ENCODE data around the gene GBF1. TPM values are rescaled to one million over a fixed set of nuclear protein-coding genes. Genes with fewer than 3 reads are reported as not detected.

Gene GBF1
- total RNA-seq, 1 donor from 2014 or later = 36.7 TPM

DNA sequence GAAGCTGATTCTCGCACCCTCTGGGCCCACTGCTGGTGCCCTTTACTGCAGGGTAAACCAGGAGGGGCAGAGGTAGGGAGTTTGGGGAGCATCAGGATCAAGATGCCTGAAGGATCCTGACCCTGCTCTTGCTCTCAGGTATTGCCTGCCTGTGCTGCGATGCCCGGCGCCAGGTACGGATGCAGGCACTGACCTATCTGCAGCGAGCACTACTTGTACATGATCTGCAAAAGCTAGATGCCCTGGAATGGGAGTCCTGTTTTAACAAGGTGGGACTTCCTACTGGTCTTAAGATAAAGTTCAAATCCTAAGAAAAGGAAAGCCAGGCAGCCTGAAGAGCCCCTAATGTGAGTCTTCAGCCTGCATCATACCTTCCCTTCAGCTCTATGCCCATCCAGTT lies 134.1 kb downstream of the GBF1 start:
- Histone ChIP-seq H3K27me3 (ENCODE audit: control insufficient read depth, insufficient read depth, low read length) (no peaks in the 10 kb centered on the region), H3K4me3 (ENCODE audit: low read depth, low read length) (no peak overlapping the region), H3K36me3 (ENCODE audit: control insufficient read depth, insufficient read depth, low read length) (peaks cover 5% of the 10 kb centered on the region)
- no peak for DNase-seq (ENCODE audit: low read depth)
- TF ChIP-seq, protein P1, sequence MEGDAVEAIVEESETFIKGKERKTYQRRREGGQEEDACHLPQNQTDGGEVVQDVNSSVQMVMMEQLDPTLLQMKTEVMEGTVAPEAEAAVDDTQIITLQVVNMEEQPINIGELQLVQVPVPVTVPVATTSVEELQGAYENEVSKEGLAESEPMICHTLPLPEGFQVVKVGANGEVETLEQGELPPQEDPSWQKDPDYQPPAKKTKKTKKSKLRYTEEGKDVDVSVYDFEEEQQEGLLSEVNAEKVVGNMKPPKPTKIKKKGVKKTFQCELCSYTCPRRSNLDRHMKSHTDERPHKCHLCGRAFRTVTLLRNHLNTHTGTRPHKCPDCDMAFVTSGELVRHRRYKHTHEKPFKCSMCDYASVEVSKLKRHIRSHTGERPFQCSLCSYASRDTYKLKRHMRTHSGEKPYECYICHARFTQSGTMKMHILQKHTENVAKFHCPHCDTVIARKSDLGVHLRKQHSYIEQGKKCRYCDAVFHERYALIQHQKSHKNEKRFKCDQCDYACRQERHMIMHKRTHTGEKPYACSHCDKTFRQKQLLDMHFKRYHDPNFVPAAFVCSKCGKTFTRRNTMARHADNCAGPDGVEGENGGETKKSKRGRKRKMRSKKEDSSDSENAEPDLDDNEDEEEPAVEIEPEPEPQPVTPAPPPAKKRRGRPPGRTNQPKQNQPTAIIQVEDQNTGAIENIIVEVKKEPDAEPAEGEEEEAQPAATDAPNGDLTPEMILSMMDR (IDR thresholded peaks at IDR 0.05; ENCODE audit: insufficient read depth, low read length, poor library complexity, severe bottlenecking) = no peak

DNA sequence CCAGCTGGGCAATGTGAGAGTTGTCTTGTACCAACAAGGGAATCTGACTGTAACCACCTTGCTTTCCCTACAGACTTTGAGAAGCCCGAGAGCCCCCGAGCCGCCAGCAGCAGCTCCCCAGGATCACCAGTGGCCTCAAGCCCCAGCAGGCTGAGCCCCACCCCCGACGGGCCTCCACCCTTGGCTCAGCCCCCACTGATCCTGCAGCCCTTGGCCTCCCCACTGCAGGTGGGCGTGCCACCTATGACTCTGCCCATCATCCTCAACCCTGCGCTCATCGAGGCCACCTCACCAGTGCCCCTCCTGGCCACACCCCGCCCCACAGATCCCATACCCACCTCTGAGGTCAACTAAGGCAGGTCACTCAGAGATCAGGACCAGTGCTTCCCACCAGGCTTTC lies 136.7 kb downstream of the GBF1 start:
- H3K4me3 ChIP-seq (ENCODE audit: low read depth, low read length) = no peak overlapping the region
- H3K36me3 ChIP-seq (ENCODE audit: control insufficient read depth, insufficient read depth, low read length) = peaks cover 5% of the 10 kb centered on the region
- TF ChIP-seq, protein P1 (IDR thresholded peaks at IDR 0.05; ENCODE audit: insufficient read depth, low read length, poor library complexity, severe bottlenecking) = no peak
- no peaks in the 10 kb centered on the region for H3K27me3 ChIP-seq (ENCODE audit: control insufficient read depth, insufficient read depth, low read length)
- no peak for DNase-seq (ENCODE audit: low read depth)

DNA sequence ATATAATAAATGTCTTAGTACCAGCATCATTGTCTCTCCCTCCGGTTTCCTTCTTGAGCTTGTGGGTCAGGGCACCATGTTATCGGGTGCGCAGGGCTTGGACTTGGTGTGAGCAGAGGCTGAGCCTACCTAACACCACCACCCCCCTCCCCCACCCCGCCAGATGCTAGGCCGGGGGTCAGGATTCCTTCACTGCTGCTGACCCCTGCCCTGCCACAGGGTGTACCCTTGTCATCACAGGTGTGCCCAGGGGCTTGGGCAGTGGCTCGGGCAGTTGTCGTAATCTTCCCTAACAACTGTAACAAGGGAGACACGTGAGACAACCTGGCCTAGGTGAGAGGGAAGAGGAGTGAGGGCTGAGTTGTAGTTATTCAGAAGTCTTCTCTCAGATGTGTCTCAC lies 137.5 kb downstream of the GBF1 start:
- H3K27me3 ChIP-seq (ENCODE audit: control insufficient read depth, insufficient read depth, low read length) = no peaks in the 10 kb centered on the region
- TF ChIP-seq, protein P1 (IDR thresholded peaks at IDR 0.05; ENCODE audit: insufficient read depth, low read length, poor library complexity, severe bottlenecking) = no peak
- no peak overlapping the region for H3K4me3 ChIP-seq (ENCODE audit: low read depth, low read length)
- DNase-seq (ENCODE audit: low read depth) = no peak
- peaks cover 5% of the 10 kb centered on the region for H3K36me3 ChIP-seq (ENCODE audit: control insufficient read depth, insufficient read depth, low read length)

DNA sequence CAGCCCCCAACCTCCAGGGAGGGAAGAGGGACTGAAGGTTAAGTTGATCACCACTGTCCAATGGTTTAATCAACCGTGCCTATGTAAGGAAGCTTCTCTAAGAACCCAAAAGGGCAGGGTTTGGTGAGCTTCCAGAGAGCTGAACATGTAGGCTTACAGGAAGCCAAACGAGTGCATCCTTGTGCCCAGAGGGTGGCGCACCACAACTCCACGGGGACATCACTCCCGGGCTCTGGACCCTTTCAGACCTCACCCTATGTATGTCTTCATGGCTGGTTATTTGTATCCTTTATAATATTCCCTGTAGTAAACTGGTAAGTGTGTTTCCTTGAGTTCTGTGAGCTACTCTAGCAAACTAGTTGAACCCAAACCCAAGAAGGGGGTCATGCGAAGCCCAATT lies 138.7 kb downstream of the GBF1 start:
- Histone ChIP-seq H3K36me3 (ENCODE audit: control insufficient read depth, insufficient read depth, low read length) (peaks cover 5% of the 10 kb centered on the region), H3K27me3 (ENCODE audit: control insufficient read depth, insufficient read depth, low read length) (no peaks in the 10 kb centered on the region), H3K4me3 (ENCODE audit: low read depth, low read length) (no peak overlapping the region)
- no peak for DNase-seq (ENCODE audit: low read depth)
- TF ChIP-seq, protein P1 (IDR thresholded peaks at IDR 0.05; ENCODE audit: insufficient read depth, low read length, poor library complexity, severe bottlenecking) = peak; percentile 14

DNA sequence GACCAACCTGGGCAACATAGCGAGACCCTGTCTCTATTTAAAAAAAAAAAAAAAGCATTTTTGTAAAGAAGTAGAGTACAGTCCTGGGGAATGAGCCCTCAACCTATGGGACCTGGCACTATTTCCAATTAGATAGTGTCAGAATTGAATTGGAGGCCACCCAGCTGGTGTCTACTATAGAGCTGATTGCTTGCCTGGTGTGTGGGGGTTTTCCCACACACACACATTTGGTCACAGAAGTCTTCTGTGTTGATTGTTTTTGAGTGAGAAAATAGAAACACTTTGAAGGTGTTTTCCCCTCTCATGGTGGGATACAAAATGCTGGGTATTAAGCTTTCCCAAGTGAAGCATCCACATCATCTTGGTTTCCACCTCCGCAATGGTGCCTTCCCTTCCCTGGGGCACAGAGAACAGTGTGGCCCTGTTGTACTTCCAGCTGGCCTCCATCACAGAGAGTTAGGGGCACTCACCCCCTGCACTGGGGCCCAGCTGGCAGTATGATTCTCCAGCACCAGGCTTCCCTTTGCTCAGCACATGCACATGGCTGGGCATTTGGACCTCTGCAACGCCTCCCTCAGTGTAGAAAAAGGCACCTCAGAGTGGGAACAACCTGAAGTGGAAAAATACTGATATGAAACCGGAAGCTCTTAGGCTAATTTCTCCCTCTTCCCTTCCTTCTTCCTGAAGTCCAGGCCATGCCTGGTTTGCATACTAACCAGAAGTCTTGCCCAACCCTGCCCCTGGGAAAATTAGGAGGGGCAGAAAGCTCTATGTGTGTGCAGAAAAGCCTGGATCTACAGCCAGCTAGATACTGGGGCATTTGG lies 139.5 kb downstream of the GBF1 start:
- TF ChIP-seq, protein P1 (IDR thresholded peaks at IDR 0.05; ENCODE audit: insufficient read depth, low read length, poor library complexity, severe bottlenecking) = no peak
- DNase-seq (ENCODE audit: low read depth) = no peak
- H3K27me3 ChIP-seq (ENCODE audit: control insufficient read depth, insufficient read depth, low read length) = no peaks in the 10 kb centered on the region
- no peak overlapping the region for H3K4me3 ChIP-seq (ENCODE audit: low read depth, low read length)
- H3K36me3 ChIP-seq (ENCODE audit: control insufficient read depth, insufficient read depth, low read length) = peaks cover 5% of the 10 kb centered on the region

DNA sequence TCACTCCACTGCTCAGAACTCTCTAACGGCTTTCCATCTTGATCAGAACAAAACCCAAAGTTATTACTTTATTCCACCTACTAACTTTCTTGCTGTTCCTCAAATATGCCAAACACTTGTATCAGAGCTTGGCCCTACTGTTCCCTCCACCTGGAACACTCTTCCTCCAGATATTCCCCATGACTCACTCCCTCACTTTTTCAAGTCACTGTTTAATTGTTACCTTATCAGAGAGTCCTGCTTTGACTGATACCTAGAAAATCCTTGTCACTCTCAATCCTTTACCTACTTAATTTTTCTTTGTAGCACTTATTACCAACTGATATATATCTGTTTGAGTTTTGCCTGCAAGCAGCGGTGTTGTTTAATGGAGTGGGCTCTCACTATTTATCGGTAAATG lies 144.6 kb downstream of the GBF1 start:
- DNase-seq (ENCODE audit: low read depth) = no peak
- H3K36me3 ChIP-seq (ENCODE audit: control insufficient read depth, insufficient read depth, low read length) = no peaks in the 10 kb centered on the region
- no peaks in the 10 kb centered on the region for H3K27me3 ChIP-seq (ENCODE audit: control insufficient read depth, insufficient read depth, low read length)
- TF ChIP-seq, protein P1 (IDR thresholded peaks at IDR 0.05; ENCODE audit: insufficient read depth, low read length, poor library complexity, severe bottlenecking) = no peak
- H3K4me3 ChIP-seq (ENCODE audit: low read depth, low read length) = no peak overlapping the region

Measured in kidney epithelial cell (primary cell).